Natural killer cell (primary cell): Measurements from ENCODE around the gene TBX5. TPM values are rescaled to one million over a fixed set of nuclear protein-coding genes. Genes with fewer than 3 reads are reported as not detected.

Experiments
- ATAC-seq, 3 donors: fragments of 150-1000 bp in 2 of 3; fragments of 200-7000 bp in 1 of 3; cut with Tn5 transposase; 1 replicate in 1 of 3; 2 replicates in 2 of 3; pipeline ENCODE4 v1.10.0; 2021; ENCODE audit warnings: mild to moderate bottlenecking in 2 of 3, moderate library complexity in 2 of 3
- DNase-seq, 2 donors: peaks; one replicate each; pipeline versions ENCODE4 v3.0.0 to v3.0.0-alpha.2; 2013 to 2021; ENCODE audit warnings: mixed read lengths in 1 of 2
- H3K27ac ChIP-seq: one replicate; pipeline ENCODE4 v1.5.1; 2013; ENCODE audit warnings: mild to moderate bottlenecking, low read length
- H3K27me3 ChIP-seq: one replicate; pipeline ENCODE4 v1.6.1; 2013; ENCODE audit warnings: low read length; ENCODE audit not compliant: control insufficient read depth, insufficient read depth
- H3K36me3 ChIP-seq: one replicate; pipeline ENCODE4 v1.6.1; 2013; ENCODE audit warnings: low read length; ENCODE audit not compliant: control insufficient read depth, insufficient read depth
- H3K4me1 ChIP-seq: one replicate; pipeline ENCODE4 v1.6.1; 2013; ENCODE audit warnings: low read length; ENCODE audit not compliant: control insufficient read depth, insufficient read depth
- H3K4me3 ChIP-seq: one replicate; pipeline ENCODE4 v1.5.1; 2013; ENCODE audit warnings: low read length
- H3K9me3 ChIP-seq: one replicate; pipeline ENCODE4 v1.6.1; 2013; ENCODE audit warnings: low read length; ENCODE audit not compliant: control insufficient read depth, insufficient read depth
- H3K27ac Mint-ChIP-seq, 2 donors: one replicate each; pipeline ENCODE4 v1.8.0; 2022; ENCODE audit warnings: mild to moderate bottlenecking in 2 of 2, mixed read lengths in 2 of 2, moderate library complexity in 1 of 2
- H3K27me3 Mint-ChIP-seq, 2 donors: one replicate each; pipeline ENCODE4 v1.8.0; 2022; ENCODE audit warnings: low read depth in 2 of 2, mixed read lengths in 2 of 2
- H3K36me3 Mint-ChIP-seq: one replicate; pipeline ENCODE4 v1.8.0; 2022; ENCODE audit warnings: mixed read lengths
- H3K4me1 Mint-ChIP-seq, 2 donors: one replicate each; pipeline ENCODE4 v1.8.0; 2022; ENCODE audit warnings: mixed read lengths in 2 of 2
- H3K4me3 Mint-ChIP-seq: one replicate; pipeline ENCODE4 v1.8.0; 2022; ENCODE audit warnings: mild to moderate bottlenecking, moderate library complexity, mixed read lengths
- H3K9me3 Mint-ChIP-seq, 2 donors: one replicate each; pipeline ENCODE4 v1.8.0; 2022; ENCODE audit warnings: mixed read lengths in 2 of 2
- WGBS: methylation state at CpG from one replicate; pipeline ENCODE4 v1.1.7; 2013; ENCODE audit warnings: missing lambda C conversion rate; ENCODE audit not compliant: insufficient coverage; 5-methylcytosine and 5-hydroxymethylcytosine counted together
- intact Hi-C: fragments of 100-400 bp; cut with micrococcal nuclease; formaldehyde crosslinking; loops from one replicate; pipeline ENCODE4 v1.14.2; 2022
- total RNA-seq, 4 donors: library from RNA; stranded (reverse); fragments of 120-200 nt in 1 of 4; gene quantifications; one replicate each; pipeline versions ENCODE4 v1.2.3 to v1.2.4, GENCODE V29; 2013 to 2022
- TF ChIP-seq, protein P1 (sequence below): fragments of 200-600 bp; IDR thresholded peaks from one replicate; pipeline ENCODE4 v1.8.0; 2022; ENCODE audit warnings: antibody characterized with exemption

The TBX5 gene
- total RNA-seq, 3 donors from 2014 or later (not counting 1 experiment from before 2014, with no cell fraction given), result not detected

DNA sequence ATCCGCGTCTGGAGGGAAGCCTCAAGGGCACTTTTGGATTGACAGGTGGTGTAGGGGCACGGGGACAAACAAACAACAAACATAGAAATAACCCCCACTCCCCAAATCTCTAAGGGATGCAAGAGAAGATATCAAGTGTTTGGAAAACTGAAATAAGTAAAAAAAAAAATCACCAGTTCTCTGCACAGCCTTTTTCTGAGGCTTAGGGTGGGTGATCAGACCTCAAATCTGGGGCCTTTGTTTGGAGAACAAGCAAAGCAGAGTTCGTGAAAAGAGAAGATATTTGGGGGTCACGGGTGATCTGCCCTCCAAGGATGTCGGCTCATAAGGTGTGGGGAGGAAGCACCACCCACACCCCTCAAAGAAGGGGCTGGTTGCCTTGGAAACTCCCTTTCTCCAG, 10.7 kb downstream of the TBX5 start:
- Histone ChIP-seq H3K27me3 (peaks cover 37% of the 10 kb centered on the region), H3K36me3 (no peaks in the 10 kb centered on the region), H3K27ac (no peak overlapping the region), H3K4me1 (no peaks in the 10 kb centered on the region), H3K4me3 (no peak overlapping the region), H3K9me3 (no peaks in the 10 kb centered on the region)
- DNase-seq (no peak), ATAC-seq (no peak)
- Mint-ChIP-seq H3K27ac (no peak overlapping the region), H3K27me3 (peaks cover 57 to 65% of the 10 kb centered on the region in 2 donors), H3K4me1 (no peaks in the 10 kb centered on the region), H3K4me3 (no peak overlapping the region), H3K9me3 (peaks cover 0 to 2% of the 10 kb centered on the region in 2 donors), H3K36me3 (no peaks in the 10 kb centered on the region)
- no CpG with 5 or more reads among the region's 6 CpGs for WGBS
- intact Hi-C loops, result no loop called here
- TF ChIP-seq, protein P1, sequence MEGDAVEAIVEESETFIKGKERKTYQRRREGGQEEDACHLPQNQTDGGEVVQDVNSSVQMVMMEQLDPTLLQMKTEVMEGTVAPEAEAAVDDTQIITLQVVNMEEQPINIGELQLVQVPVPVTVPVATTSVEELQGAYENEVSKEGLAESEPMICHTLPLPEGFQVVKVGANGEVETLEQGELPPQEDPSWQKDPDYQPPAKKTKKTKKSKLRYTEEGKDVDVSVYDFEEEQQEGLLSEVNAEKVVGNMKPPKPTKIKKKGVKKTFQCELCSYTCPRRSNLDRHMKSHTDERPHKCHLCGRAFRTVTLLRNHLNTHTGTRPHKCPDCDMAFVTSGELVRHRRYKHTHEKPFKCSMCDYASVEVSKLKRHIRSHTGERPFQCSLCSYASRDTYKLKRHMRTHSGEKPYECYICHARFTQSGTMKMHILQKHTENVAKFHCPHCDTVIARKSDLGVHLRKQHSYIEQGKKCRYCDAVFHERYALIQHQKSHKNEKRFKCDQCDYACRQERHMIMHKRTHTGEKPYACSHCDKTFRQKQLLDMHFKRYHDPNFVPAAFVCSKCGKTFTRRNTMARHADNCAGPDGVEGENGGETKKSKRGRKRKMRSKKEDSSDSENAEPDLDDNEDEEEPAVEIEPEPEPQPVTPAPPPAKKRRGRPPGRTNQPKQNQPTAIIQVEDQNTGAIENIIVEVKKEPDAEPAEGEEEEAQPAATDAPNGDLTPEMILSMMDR, result no peak

DNA sequence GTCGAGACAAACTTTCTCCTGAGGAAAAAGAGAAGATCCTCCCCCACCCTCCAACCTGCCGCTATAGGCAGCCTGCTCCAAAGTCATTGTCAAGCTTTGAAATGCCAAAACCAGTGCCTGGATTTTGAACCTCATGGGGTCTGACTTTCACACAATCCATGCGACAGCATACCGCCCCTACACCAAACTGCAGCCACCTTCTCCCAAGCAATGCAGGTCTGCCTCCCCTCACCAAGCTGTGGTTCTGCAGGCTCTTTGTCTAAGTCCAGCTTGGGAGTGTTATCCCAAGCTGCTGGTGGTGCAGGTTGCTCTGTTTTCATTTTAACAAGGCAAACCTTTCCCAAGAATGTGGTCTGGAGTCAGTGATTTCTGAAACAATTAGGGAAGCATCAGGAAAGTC, 12.4 kb downstream of the TBX5 start:
- no peaks in the 10 kb centered on the region for H3K36me3 Mint-ChIP-seq
- H3K4me1 Mint-ChIP-seq, result no peaks in the 10 kb centered on the region
- no peak overlapping the region for H3K4me3 ChIP-seq
- peaks cover 44 to 55% of the 10 kb centered on the region in 2 donors for H3K27me3 Mint-ChIP-seq
- no peak overlapping the region for H3K27ac Mint-ChIP-seq
- no peak overlapping the region for H3K4me3 Mint-ChIP-seq
- no peaks in the 10 kb centered on the region for H3K36me3 ChIP-seq
- peaks cover 0 to 2% of the 10 kb centered on the region in 2 donors for H3K9me3 Mint-ChIP-seq
- no peaks in the 10 kb centered on the region for H3K9me3 ChIP-seq
- intact Hi-C loops, result no loop called here
- no peak for ATAC-seq
- peaks cover 34% of the 10 kb centered on the region for H3K27me3 ChIP-seq
- no peaks in the 10 kb centered on the region for H3K4me1 ChIP-seq
- TF ChIP-seq, protein P1, result no peak
- DNase-seq, result no peak
- WGBS, result 20% methylated on average over 4 of the region's 4 CpGs
- H3K27ac ChIP-seq, result no peak overlapping the region

GRCh38 chr12:114392909-114393308, 13.0 kb downstream of the TBX5 start:
- Mint-ChIP-seq H3K27ac (no peak overlapping the region), H3K27me3 (peaks cover 37 to 49% of the 10 kb centered on the region in 2 donors), H3K36me3 (no peaks in the 10 kb centered on the region), H3K9me3 (no peaks in the 10 kb centered on the region), H3K4me3 (no peak overlapping the region), H3K4me1 (no peaks in the 10 kb centered on the region)
- ATAC-seq (no peak), DNase-seq (no peak)
- Histone ChIP-seq H3K4me1 (no peaks in the 10 kb centered on the region), H3K9me3 (no peaks in the 10 kb centered on the region), H3K4me3 (no peak overlapping the region), H3K27me3 (peaks cover 32% of the 10 kb centered on the region), H3K36me3 (no peaks in the 10 kb centered on the region), H3K27ac (no peak overlapping the region)
- TF ChIP-seq, protein P1, result no peak
- intact Hi-C loops, result no loop called here
- WGBS, result 39% methylated on average over 5 of the region's 5 CpGs

GRCh38 chr12:114391088-114391487, 14.9 kb downstream of the TBX5 start:
- peaks cover 26 to 38% of the 10 kb centered on the region in 2 donors for H3K27me3 Mint-ChIP-seq

More at GRCh38 chr12:114391088-114391487, 14.9 kb downstream of the TBX5 start:
- no peaks in the 10 kb centered on the region for H3K4me1 Mint-ChIP-seq
- Histone ChIP-seq H3K4me3 (no peak overlapping the region), H3K9me3 (no peaks in the 10 kb centered on the region), H3K27me3 (peaks cover 16% of the 10 kb centered on the region), H3K36me3 (no peaks in the 10 kb centered on the region), H3K27ac (no peak overlapping the region), H3K4me1 (no peaks in the 10 kb centered on the region)
- no peak overlapping the region for H3K27ac Mint-ChIP-seq
- no peak overlapping the region for H3K4me3 Mint-ChIP-seq
- no peaks in the 10 kb centered on the region for H3K36me3 Mint-ChIP-seq
- TF ChIP-seq, protein P1, result no peak
- no peak for DNase-seq
- H3K9me3 Mint-ChIP-seq, result no peaks in the 10 kb centered on the region
- intact Hi-C loops, result no loop called here
- WGBS, result 37% methylated on average over 4 of the region's 4 CpGs
- no peak for ATAC-seq
